Sigmoid colon (tissue), 7 donors: ENCODE data around the gene ATP11B. TPM values are rescaled to one million over a fixed set of nuclear protein-coding genes. Genes with fewer than 3 reads are reported as not detected.
"Not testable (repeated sequence)": the region's sequence is repeated elsewhere in the genome, so short reads cannot be mapped to it uniquely, and the experiment has no call there.

ENCODE experiments used
- DNase-seq: peaks from one replicate; pipeline ENCODE4 v3.0.0-alpha.2; 2019
- H3K27ac ChIP-seq, 4 donors: fragments of 200-600 bp; sonication (generic); one replicate each; pipeline ENCODE4 v1.5.1; 2016 to 2019; ENCODE audit warnings: mild to moderate bottlenecking in 1 of 4
- H3K27me3 ChIP-seq, 3 donors: fragments of 200-600 bp; sonication (generic); one replicate each; pipeline ENCODE4 v1.5.1; 2019; ENCODE audit warnings: mild to moderate bottlenecking in 1 of 3
- H3K36me3 ChIP-seq, 4 donors: fragments of 200-600 bp; sonication (generic); one replicate each; pipeline ENCODE4 v1.5.1; 2016 to 2019
- H3K4me1 ChIP-seq, 4 donors: fragments of 200-600 bp; sonication (generic); one replicate each; pipeline ENCODE4 v1.5.1; 2017 to 2019
- H3K4me3 ChIP-seq, 4 donors: fragments of 200-600 bp; sonication (generic); one replicate each; pipeline ENCODE4 v1.5.1; 2017 to 2019; ENCODE audit warnings: mild to moderate bottlenecking in 2 of 4, moderate library complexity in 1 of 4
- H3K9me3 ChIP-seq, 4 donors: fragments of 200-600 bp in 3 of 4; sonication (generic) in 3 of 4; one replicate each; pipeline versions ENCODE4 v1.5.1 to v1.6.1; 2013 to 2019
- EP300 ChIP-seq, 4 donors: sonication (generic); formaldehyde crosslinking; IDR thresholded peaks; one replicate each; pipeline ENCODE4 v1.6.1; 2017; ENCODE audit warnings: antibody characterized with exemption in 4 of 4
- POLR2A ChIP-seq, 2 donors: fragments of 450-650 bp; IDR thresholded peaks; one replicate each; pipeline ENCODE4 v1.6.1; 2016; ENCODE audit warnings: antibody characterized with exemption in 2 of 2, mild to moderate bottlenecking in 2 of 2, moderate library complexity in 2 of 2
- POLR2AphosphoS5 ChIP-seq, 4 donors: sonication (generic); formaldehyde crosslinking; IDR thresholded peaks; one replicate each; pipeline ENCODE4 v1.6.1; 2017; ENCODE audit warnings: antibody characterized with exemption in 4 of 4
- WGBS, 2 donors: extraction: QIAGEN DNeasy Blood & Tissue Kit; methylation state at CpG; one replicate each; pipeline ENCODE4 v1.1.7; 2013; 5-methylcytosine and 5-hydroxymethylcytosine counted together
- intact Hi-C: fragments of 100-400 bp; cut with DNase I; formaldehyde crosslinking; loops from one replicate; pipeline ENCODE4 v1.15.1; 2023
- polyA plus RNA-seq, 3 donors: library from polyadenylated mRNA; stranded (reverse); fragments of 200-250 nt; gene quantifications; one replicate each; pipeline ENCODE4 v1.2.3, GENCODE V29; 2013
- total RNA-seq, 4 donors: library from RNA; depleted of rRNA; stranded (reverse); fragments of >200 nt; gene quantifications; one replicate each; pipeline ENCODE4 v1.1.0, GENCODE V29; 2016
- TF ChIP-seq, protein P1 (sequence below), 4 experiments: fragments of 450-650 bp in 3 of 4; fragments of 200-600 bp in 1 of 4; IDR thresholded peaks; one replicate each; pipeline ENCODE4 v1.5.1; 2016 to 2019; ENCODE audit warnings: antibody characterized with exemption in 4 of 4, mild to moderate bottlenecking in 3 of 4, moderate library complexity in 2 of 4
- donor health status: healthy with polysubstance abuse.
- donor health status: Bipolar disorder and iron deficiency.
- donor health status: healthy.

Gene ATP11B
- total and polyA plus RNA-seq, 7 donors = 6.7 to 69.9 (median 41.8) TPM

DNA sequence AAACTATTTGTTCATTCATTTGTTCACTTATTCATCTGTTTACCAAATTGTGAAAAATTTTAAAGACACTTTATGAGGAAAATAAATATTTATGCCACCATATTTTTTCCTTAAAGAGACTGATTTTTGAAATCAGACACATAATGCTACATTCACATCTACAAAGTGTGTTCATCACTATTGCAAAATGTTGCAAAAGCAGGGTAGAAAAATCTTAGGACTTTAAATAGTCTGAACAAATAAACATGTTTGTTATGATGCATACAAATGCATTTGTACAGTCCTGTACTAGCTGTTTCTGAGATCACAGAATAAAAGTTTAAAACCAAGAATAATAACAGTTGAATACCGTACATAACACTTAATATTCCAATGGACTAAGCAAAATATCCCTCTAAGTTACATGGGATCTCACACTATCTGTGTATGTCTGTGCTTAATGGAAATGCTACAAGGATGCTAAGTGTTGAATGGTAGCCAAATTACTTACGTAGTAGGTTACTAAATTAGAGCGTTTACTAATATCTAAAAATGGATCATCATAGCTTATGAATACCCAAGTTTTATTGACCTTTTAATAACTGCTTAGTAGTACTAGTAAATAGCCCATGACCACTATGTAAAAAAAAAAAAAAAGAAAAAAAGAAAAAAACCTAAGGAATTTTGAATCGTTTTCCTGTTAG, 25.1 kb downstream of the ATP11B start:
- DNase-seq = no peak
- no peak for TF ChIP-seq POLR2A (IDR thresholded peaks at IDR 0.05)
- TF ChIP-seq POLR2AphosphoS5 (IDR thresholded peaks at IDR 0.05) = no peak
- TF ChIP-seq, protein P1, sequence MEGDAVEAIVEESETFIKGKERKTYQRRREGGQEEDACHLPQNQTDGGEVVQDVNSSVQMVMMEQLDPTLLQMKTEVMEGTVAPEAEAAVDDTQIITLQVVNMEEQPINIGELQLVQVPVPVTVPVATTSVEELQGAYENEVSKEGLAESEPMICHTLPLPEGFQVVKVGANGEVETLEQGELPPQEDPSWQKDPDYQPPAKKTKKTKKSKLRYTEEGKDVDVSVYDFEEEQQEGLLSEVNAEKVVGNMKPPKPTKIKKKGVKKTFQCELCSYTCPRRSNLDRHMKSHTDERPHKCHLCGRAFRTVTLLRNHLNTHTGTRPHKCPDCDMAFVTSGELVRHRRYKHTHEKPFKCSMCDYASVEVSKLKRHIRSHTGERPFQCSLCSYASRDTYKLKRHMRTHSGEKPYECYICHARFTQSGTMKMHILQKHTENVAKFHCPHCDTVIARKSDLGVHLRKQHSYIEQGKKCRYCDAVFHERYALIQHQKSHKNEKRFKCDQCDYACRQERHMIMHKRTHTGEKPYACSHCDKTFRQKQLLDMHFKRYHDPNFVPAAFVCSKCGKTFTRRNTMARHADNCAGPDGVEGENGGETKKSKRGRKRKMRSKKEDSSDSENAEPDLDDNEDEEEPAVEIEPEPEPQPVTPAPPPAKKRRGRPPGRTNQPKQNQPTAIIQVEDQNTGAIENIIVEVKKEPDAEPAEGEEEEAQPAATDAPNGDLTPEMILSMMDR (IDR thresholded peaks at IDR 0.05) = no peak
- TF ChIP-seq EP300 (IDR thresholded peaks at IDR 0.05) = no peak
- WGBS, 2 donors = 92 to 93% methylated on average over 4 of the region's 4 CpGs

DNA sequence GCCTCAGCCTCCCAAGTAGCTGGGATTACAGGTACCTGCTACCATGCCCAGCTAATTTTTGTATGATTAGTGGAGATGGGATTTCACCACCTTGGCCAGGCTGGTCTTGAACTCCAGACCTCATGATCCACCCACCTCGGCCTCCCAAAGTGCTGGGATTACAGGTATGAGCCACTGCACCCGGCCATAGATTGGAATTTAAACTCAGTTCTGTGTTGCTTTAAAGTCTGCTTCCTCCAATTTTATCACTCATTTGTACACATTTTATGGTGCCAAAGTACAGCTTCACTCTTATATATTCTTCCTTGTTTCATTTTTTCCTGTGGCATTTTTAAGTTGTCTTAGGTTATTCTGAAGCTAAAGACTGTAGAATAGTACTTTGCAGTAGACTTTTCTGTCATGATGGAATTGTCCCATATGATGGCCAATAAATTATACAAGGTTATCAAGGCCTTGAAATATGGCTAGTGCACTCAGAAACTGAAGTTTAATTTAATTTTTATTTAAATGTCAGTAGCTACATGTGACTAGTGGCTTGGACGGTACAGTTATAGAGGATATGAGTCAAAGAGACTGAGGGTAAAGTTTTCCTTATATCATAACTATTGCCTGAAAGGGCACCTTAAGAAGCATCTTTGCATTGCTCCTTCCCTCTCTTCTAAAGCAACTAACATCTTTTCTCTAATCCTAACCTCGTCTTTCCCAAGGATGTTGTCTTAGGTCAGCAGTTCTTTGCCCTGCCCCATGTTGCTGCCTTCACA, 28.1 kb downstream of the ATP11B start:
- no peak for TF ChIP-seq POLR2AphosphoS5 (IDR thresholded peaks at IDR 0.05)
- TF ChIP-seq, protein P1 (IDR thresholded peaks at IDR 0.05) = no peak
- no peak for TF ChIP-seq EP300 (IDR thresholded peaks at IDR 0.05)
- no peak for TF ChIP-seq POLR2A (IDR thresholded peaks at IDR 0.05)
- 21 to 77% methylated on average over 4 of the region's 4 CpGs for WGBS, 2 donors
- H3K9me3 ChIP-seq = no peaks in the 10 kb centered on the region
- no peak overlapping the region for H3K4me3 ChIP-seq
- H3K27ac ChIP-seq = no peak overlapping the region
- peaks cover 0 to 19% (median 3%) of the 10 kb centered on the region in 4 donors for H3K36me3 ChIP-seq
- no peak for DNase-seq
- intact Hi-C loops = no loop called here
- H3K4me1 ChIP-seq = peaks cover 0 to 30% (median 16%) of the 10 kb centered on the region in 4 donors
- no peaks in the 10 kb centered on the region for H3K27me3 ChIP-seq

More for the DNA sequence above, 25.1 kb downstream of the ATP11B start:
- Histone ChIP-seq H3K9me3 (no peaks in the 10 kb centered on the region), H3K27ac (no peak overlapping the region), H3K4me1 (peaks cover 0 to 31% (median 24%) of the 10 kb centered on the region in 4 donors), H3K4me3 (no peak overlapping the region), H3K36me3 (peaks cover 0 to 19% (median 3%) of the 10 kb centered on the region in 4 donors), H3K27me3 (no peaks in the 10 kb centered on the region)
- intact Hi-C loops = no loop called here

DNA sequence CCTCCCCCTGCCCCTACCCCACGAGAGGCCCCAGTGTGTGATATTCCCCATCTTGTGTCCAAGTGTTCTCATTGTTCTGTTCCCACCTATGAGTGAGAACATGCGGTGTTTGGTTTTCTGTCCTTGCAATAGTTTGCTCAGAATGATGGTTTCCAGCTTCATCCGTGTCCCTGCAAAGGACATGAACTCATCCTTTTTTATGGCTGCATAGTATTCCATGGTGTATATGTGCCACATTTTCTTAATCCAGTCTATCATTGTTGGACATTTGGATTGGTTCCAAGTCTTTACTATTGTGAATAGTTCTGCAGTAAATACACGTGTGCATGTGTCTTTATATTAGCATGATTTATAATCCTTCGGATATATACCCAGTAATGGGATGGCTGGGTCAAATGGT, 29.0 kb downstream of the ATP11B start:
- intact Hi-C loops, H3K4me3 ChIP-seq, H3K9me3 ChIP-seq, H3K27me3 ChIP-seq, DNase-seq, H3K27ac ChIP-seq: not testable (repeated sequence)
- WGBS, 2 donors = 74 to 93% methylated on average over 5 of the region's 5 CpGs
- peaks cover 0 to 26% (median 16%) of the 10 kb centered on the region in 4 donors for H3K4me1 ChIP-seq
- peaks cover 0 to 19% (median 3%) of the 10 kb centered on the region in 4 donors for H3K36me3 ChIP-seq

DNA sequence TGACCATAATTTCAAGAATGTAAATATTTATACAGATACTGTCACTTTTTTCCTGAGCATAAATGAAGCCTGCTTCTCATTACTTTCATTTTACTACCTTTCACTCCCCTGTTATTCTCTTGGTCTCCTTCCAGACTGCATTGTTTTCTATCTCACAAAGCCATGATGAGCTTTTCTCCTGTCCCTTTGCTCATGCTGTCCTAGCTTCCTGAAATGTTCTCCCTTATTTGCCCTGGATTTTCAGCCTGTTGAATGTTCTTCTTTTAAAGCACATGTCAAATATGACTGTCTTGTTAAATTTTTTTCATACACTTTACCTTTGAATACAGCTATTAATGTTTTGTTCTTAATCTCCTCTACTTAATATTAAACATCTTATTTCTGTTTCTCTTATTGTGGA, 31.7 kb downstream of the ATP11B start:
- TF ChIP-seq EP300 (IDR thresholded peaks at IDR 0.05) = no peak
- H3K4me3 ChIP-seq = no peak overlapping the region
- H3K27me3 ChIP-seq = no peaks in the 10 kb centered on the region
- H3K27ac ChIP-seq = peak overlapping the region in 1 of 4 donors; percentile 3
- H3K9me3 ChIP-seq = no peaks in the 10 kb centered on the region
- peaks cover 0 to 23% (median 3%) of the 10 kb centered on the region in 4 donors for H3K36me3 ChIP-seq
- no peak for DNase-seq
- intact Hi-C loops = no loop called here
- peaks cover 0 to 28% (median 14%) of the 10 kb centered on the region in 4 donors for H3K4me1 ChIP-seq

DNA sequence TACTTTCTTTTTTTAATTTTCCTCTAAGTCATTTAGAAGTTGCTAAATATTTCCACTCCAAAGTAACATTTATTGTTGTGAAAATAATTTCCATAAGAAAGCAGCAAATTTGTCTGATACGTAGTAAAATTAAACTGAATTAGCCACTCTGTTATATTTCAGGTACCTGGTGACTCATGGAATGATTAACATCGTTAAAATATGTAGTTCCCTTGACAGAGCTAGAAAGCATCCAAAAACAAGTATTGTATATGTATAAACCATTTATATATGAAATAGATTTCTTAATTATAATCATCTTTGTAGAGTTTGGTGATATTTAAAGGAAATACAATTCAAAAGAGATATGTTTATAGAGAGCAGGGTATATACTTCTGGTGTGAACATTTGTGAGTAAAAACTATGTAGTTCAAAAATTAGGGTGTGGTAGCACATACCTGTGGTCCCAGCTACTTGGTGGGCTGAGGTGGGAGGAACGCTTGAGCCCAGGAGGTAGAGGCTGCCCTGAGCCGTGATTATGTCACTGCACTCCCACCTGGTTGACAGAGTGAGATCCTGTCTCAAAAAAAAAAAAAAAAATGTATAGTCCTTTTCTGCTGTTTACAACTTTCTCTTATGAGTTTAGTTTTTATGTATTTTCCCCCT, 36.6 kb downstream of the ATP11B start:
- no peak overlapping the region for H3K27ac ChIP-seq
- no peaks in the 10 kb centered on the region for H3K9me3 ChIP-seq
- DNase-seq = no peak
- peaks cover 0 to 16% (median 6%) of the 10 kb centered on the region in 4 donors for H3K4me1 ChIP-seq
- peaks cover 0 to 38% (median 2%) of the 10 kb centered on the region in 4 donors for H3K36me3 ChIP-seq
- H3K4me3 ChIP-seq = no peak overlapping the region
- WGBS, 2 donors = 90 to 93% methylated on average over 4 of the region's 4 CpGs
- intact Hi-C loops = no loop called here
- TF ChIP-seq POLR2AphosphoS5 (IDR thresholded peaks at IDR 0.05) (no peak), POLR2A (IDR thresholded peaks at IDR 0.05) (no peak), EP300 (IDR thresholded peaks at IDR 0.05) (no peak)
- TF ChIP-seq, protein P1 (IDR thresholded peaks at IDR 0.05) = no peak
- no peaks in the 10 kb centered on the region for H3K27me3 ChIP-seq
